Small intestine (tissue), 7 donors: ENCODE data around the gene HRH2. TPM values are rescaled to one million over a fixed set of nuclear protein-coding genes. Genes with fewer than 3 reads are reported as not detected.

ENCODE experiments used
- DNase-seq, 2 donors: peaks; one replicate each; pipeline versions ENCODE4 v3.0.0 to v3.0.0-alpha.2; 2013
- FAIRE-seq: peaks from 2 replicates; lab custom pipeline; 2012; peaks lifted over from hg19 to GRCh38; lab: Jason Lieb, UNC
- H3K27ac ChIP-seq, 3 donors: one replicate each; pipeline ENCODE4 v1.5.1; 2013; ENCODE audit warnings: low read length in 2 of 3, mild to moderate bottlenecking in 2 of 3, control low read depth in 1 of 3, inconsistent platforms in 1 of 3, low read depth in 1 of 3, moderate library complexity in 1 of 3
- H3K27me3 ChIP-seq, 3 donors: one replicate each; pipeline ENCODE4 v1.6.1; 2013; ENCODE audit warnings: low read length in 3 of 3, inconsistent platforms in 1 of 3; ENCODE audit not compliant: control insufficient read depth in 3 of 3, insufficient read depth in 3 of 3
- H3K36me3 ChIP-seq, 3 donors: one replicate each; pipeline ENCODE4 v1.6.1; 2013; ENCODE audit warnings: low read length in 3 of 3, inconsistent platforms in 1 of 3, low read depth in 1 of 3, mild to moderate bottlenecking in 1 of 3, moderate library complexity in 1 of 3; ENCODE audit not compliant: control insufficient read depth in 3 of 3, insufficient read depth in 2 of 3
- H3K4me1 ChIP-seq, 3 donors: one replicate each; pipeline ENCODE4 v1.6.1; 2013; ENCODE audit warnings: low read length in 2 of 3, inconsistent platforms in 1 of 3, low read depth in 1 of 3, mild to moderate bottlenecking in 1 of 3, moderate library complexity in 1 of 3; ENCODE audit not compliant: control insufficient read depth in 3 of 3, insufficient read depth in 2 of 3
- H3K4me3 ChIP-seq, 3 donors: one replicate each; pipeline ENCODE4 v1.5.1; 2013; ENCODE audit warnings: low read length in 3 of 3, control low read depth in 1 of 3, inconsistent platforms in 1 of 3, low read depth in 1 of 3, mild to moderate bottlenecking in 1 of 3, moderate library complexity in 1 of 3
- H3K9me3 ChIP-seq, 2 donors: one replicate each; pipeline ENCODE4 v1.6.1; 2013; ENCODE audit warnings: low read depth in 1 of 2, low read length in 1 of 2; ENCODE audit not compliant: control insufficient read depth in 2 of 2, insufficient read depth in 1 of 2
- WGBS, 3 donors: extraction: QIAGEN DNeasy Blood & Tissue Kit; methylation state at CpG; one replicate each; pipeline ENCODE4 v1.1.7; 2013; 5-methylcytosine and 5-hydroxymethylcytosine counted together
- polyA plus RNA-seq, 4 donors: library from polyadenylated mRNA; stranded (reverse) in 3 of 4; unstranded in 1 of 4; fragments of 200-250 nt in 3 of 4; fragments of 120-200 nt in 1 of 4; gene quantifications; one replicate each; pipeline versions ENCODE4 v1.2.1 to v1.2.3, GENCODE V29; 2013
- donor health status: healthy with polysubstance abuse.
- donor health status: control.
- donor health status: control.
- donor health status: Bipolar disorder and iron deficiency.
- donor health status: healthy.

HRH2 gene
- polyA plus RNA-seq, 4 donors = 3.3 to 7.2 (median 6.4) TPM

- WGBS, 3 donors = 87 to 90% (median 88%) methylated on average over 20 of the region's 20 CpGs
- H3K9me3 ChIP-seq = peaks cover 0 to 16% of the 10 kb centered on the region in 2 donors
- H3K36me3 ChIP-seq = no peaks in the 10 kb centered on the region
Observed at GRCh38 chr5:175711472-175712312, 53.8 kb downstream of the HRH2 start.

DNA sequence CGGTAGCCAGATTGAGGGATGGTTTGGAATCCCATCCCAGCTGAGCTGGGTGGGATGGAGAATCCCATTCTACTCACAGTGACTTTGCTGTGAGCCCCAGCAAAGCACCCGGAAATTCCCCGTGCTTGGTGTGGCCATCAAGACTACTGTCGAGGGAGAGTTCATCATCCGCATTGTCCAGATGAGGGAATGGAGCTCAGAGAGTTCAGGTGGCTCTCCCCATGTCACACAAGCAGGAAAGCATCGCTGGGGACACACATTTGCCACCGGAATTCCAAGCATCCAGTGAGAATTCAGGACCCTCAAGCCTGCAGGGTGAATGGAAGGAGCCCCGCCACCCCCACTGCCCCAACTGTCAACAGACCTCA is 54.4 kb downstream of the HRH2 start:
- DNase-seq (no peak), FAIRE-seq (no peak)
- Histone ChIP-seq H3K4me3 (no peak overlapping the region), H3K27me3 (peaks cover 0 to 1% (median 0%) of the 10 kb centered on the region in 3 donors), H3K36me3 (no peaks in the 10 kb centered on the region), H3K9me3 (peaks cover 0 to 22% of the 10 kb centered on the region in 2 donors), H3K27ac (no peak overlapping the region), H3K4me1 (no peaks in the 10 kb centered on the region)
- 82 to 88% (median 85%) methylated on average over 8 of the region's 8 CpGs for WGBS, 3 donors

More at GRCh38 chr5:175711472-175712312, 53.8 kb downstream of the HRH2 start:
- Histone ChIP-seq H3K4me3 (no peak overlapping the region), H3K27ac (no peak overlapping the region), H3K27me3 (peaks cover 0 to 1% (median 0%) of the 10 kb centered on the region in 3 donors), H3K4me1 (no peaks in the 10 kb centered on the region)
- FAIRE-seq (no peak), DNase-seq (no peak)

DNA sequence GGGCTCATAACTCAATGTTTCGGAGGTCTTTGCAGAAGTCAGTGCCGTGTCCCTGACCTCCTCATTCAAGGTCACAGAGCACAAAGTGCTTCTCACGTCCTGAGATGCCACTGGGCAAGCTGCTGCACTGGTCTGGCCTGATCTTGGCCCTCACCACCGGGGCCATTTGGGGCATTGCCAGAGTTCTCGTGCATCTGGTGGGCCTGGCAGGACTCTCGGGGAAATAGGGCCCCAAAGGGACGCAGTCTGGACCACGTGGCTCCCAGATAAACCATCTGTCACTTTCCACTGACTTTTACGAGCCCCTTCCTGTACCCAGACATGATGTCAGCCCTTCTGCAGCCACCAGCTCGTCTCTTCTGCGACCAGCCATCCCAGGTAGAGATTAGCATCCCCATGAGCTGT is 54.8 kb downstream of the HRH2 start:
- Histone ChIP-seq H3K4me1 (no peaks in the 10 kb centered on the region), H3K36me3 (no peaks in the 10 kb centered on the region), H3K27me3 (peaks cover 0 to 1% (median 0%) of the 10 kb centered on the region in 3 donors), H3K4me3 (no peak overlapping the region), H3K27ac (no peak overlapping the region), H3K9me3 (peaks cover 0 to 22% of the 10 kb centered on the region in 2 donors)
- FAIRE-seq (no peak), DNase-seq (no peak)
- WGBS, 3 donors = 28 to 30% (median 29%) methylated on average over 11 of the region's 11 CpGs

GRCh38 chr5:175713930-175714329 is 56.1 kb downstream of the HRH2 start:
- Histone ChIP-seq H3K4me3 (no peak overlapping the region), H3K27ac (no peak overlapping the region), H3K9me3 (peaks cover 0 to 22% of the 10 kb centered on the region in 2 donors), H3K36me3 (no peaks in the 10 kb centered on the region), H3K27me3 (peaks cover 0 to 1% (median 0%) of the 10 kb centered on the region in 3 donors), H3K4me1 (no peaks in the 10 kb centered on the region)
- 82 to 83% (median 83%) methylated on average over 3 of the region's 3 CpGs for WGBS, 3 donors
- FAIRE-seq (no peak), DNase-seq (no peak)

DNA sequence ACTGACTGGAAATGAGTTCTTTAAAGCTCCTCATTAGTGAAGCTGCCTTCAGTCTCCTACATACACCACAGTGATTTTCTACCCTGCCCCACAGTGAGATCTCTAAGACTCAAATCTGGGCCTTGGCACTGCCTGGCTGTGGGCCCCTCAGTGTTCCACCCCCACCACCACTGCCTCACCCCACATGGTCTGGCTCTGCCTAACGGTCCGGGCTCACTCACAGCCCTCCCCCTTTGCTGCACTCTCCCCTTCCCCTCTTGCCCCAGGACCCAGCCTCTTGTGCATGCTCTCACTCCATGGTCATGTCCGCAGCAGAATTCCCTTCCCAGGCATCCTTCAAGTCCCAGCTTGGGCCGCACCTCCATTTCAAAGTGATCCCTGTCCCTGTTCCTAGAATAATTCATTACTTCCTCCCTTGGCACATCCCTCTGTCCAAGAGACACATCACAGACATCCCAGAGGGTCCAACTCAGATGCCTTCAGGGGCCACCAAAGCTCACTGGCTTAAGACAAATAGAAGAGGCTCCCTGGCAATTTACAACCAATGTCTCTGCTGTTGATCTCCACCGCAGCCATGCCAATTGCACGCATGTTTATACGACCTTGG is 56.7 kb downstream of the HRH2 start:
- WGBS, 3 donors = 89 to 92% (median 90%) methylated on average over 7 of the region's 7 CpGs
- FAIRE-seq (no peak), DNase-seq (no peak)
- no peaks in the 10 kb centered on the region for H3K36me3 ChIP-seq
- H3K9me3 ChIP-seq = peaks cover 0 to 22% of the 10 kb centered on the region in 2 donors
- no peaks in the 10 kb centered on the region for H3K4me1 ChIP-seq
- peaks cover 0 to 1% (median 0%) of the 10 kb centered on the region in 3 donors for H3K27me3 ChIP-seq
- H3K27ac ChIP-seq = no peak overlapping the region
- H3K4me3 ChIP-seq = no peak overlapping the region

DNA sequence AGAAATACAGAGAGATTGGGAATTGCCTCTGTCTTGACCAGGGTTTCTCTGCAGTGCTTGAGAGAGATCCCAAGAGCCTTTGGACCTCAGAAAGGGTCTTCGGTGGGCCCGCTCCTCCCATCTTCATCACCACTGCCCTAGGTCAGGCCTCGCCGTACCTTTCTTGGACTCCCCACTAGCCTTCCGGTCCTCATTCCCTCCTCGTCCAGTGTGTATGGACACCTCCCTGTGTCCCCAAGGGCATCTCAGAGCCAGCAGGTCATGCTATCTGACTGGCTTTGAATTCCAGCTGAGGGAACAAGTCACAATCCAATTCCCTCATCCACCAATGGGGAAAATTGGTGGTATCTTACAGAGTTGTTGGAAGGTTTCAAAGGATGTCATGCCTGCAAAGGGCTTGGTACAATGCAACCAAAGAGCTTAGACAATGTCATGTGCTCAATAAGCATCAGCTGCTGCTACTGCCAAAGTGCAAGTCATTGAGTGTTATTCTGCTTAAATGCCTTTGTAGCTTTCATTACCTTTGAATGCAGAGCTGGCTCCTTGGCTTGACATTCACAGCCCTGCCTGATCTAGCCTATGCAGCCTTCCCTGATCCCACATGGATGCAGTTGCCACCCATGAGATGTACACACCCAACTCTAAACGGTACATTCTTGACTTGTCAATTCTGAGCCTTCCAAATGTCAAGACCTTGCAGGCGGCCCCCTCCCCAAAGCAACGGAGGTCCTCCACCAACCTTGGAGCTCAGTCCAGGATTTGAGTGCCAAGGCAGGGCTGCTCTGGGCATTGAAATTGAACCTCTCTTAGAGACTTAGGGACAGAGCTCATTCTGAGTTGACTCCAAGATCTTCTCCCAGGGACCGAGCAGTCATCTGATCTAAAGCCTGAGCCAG is 58.0 kb downstream of the HRH2 start:
- FAIRE-seq (no peak), DNase-seq (no peak)
- Histone ChIP-seq H3K9me3 (peaks cover 0 to 22% of the 10 kb centered on the region in 2 donors), H3K4me3 (no peak overlapping the region), H3K27ac (no peak overlapping the region), H3K4me1 (no peaks in the 10 kb centered on the region), H3K27me3 (peaks cover 0 to 1% (median 0%) of the 10 kb centered on the region in 3 donors), H3K36me3 (no peaks in the 10 kb centered on the region)
- WGBS, 3 donors = 92 to 96% (median 93%) methylated on average over 10 of the region's 10 CpGs

- DNase-seq (no peak), FAIRE-seq (no peak)
- WGBS, 3 donors = 78 to 85% (median 79%) methylated on average over 3 of the region's 3 CpGs
Observed at GRCh38 chr5:175717837-175718236, 60.0 kb downstream of the HRH2 start.

More at GRCh38 chr5:175717837-175718236, 60.0 kb downstream of the HRH2 start:
- no peak overlapping the region for H3K4me3 ChIP-seq
- peaks cover 0 to 22% of the 10 kb centered on the region in 2 donors for H3K9me3 ChIP-seq
- no peaks in the 10 kb centered on the region for H3K27me3 ChIP-seq
- no peaks in the 10 kb centered on the region for H3K36me3 ChIP-seq
- no peaks in the 10 kb centered on the region for H3K4me1 ChIP-seq
- H3K27ac ChIP-seq = no peak overlapping the region
